HG02981 (cell line): Measurements from ENCODE around the gene TMEM131.

Experiments
- ATAC-seq: cut with Tn5 transposase; IDR thresholded peaks from one replicate; pipeline ENCODE4 v1.9.1; 2021; ENCODE audit warnings: mild to moderate bottlenecking, moderate library complexity; ENCODE audit not compliant: unreplicated experiment

The TMEM131 gene

DNA sequence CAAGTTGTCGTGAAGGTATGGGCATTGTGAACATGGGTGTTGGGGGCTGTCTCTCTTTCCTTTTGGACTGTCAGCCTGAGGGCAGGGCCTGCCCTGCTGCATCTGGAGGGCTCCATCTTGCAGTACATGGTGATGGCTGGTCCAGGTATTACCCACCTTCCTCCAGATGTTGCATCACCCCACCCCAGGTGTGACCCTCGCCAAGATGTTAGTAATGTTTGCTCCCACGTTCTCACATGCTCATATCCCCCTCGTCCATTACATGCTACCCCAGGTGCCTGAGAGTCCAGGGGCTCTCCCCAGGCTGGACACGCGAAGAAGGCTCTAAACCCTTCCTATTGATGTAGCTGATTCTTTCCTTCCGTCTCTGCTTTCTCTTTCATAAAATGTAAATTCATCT is 268.5 kb downstream of the TMEM131 start:
- ATAC-seq = no peak

DNA sequence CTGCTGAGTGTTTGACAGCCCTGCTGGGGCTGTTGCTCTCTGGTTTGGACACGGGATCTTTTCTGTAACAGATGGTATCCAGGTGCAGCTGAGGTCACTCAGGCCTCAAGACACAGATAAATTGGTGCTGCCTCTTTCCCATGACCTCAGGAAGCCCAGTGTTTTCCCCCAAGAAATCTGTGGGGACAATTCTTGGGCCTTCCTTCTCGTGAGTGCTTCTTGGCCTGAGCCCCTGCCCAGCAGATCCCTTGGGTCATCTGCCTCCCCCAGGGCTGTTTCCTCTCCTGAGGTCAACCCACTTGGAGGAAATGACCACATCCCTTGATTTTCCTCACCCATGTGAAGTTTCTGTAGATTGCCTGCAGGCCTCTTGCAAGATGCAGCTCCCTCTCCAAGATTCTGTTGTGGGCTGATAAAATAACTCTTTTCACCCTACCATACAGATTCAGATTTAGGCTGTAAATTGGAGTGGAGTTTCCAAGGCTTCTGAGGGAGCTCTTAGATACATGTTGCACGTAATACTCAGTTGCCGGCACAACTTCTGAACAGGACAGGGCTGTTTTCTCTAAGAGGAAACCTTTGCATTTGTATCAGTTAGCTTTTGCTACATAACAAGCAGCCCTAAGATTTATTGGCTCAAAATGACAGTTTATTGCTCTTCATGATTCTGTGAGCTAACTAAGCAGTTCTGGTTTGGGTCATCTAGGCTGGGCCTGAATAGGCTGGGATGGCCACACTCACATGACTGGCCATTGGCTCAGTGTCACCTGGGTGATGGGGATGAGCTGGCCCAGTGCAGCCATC is 269.3 kb downstream of the TMEM131 start:
- ATAC-seq = no peak

DNA sequence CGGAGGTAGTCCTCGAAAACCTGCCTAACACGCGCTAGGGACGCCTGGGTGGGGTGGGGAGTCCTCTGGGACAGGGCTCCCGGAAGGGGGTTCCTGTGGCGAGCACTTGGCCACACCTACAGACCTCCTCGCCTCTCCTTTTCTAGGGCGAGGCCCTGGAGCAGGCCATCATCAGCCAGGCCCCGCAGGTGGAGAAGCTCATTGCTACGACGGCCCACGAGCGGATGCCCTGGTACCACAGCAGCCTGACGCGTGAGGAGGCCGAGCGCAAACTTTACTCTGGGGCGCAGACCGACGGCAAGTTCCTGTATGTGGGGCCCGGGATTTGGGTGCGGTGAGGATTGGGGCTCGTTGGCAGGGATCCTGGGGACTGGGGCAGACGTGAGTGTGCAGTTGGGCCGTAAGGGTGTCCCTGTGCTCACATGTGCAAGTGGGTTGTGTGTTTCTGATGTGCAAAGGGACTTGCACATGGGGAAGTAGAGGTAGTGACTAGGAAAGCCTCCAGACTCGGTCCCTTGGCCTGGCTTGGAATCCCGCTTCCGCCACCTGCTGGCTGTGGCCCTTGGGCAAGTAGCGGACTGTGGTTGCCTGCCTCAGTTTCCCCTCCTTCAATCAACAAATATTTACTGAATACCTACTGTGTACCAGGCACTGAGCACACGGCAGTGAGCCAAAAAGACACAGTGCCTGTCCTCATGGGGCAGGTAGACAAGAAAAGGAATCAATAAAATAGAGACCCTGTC is 270.6 kb downstream of the TMEM131 start:
- no peak for ATAC-seq

DNA sequence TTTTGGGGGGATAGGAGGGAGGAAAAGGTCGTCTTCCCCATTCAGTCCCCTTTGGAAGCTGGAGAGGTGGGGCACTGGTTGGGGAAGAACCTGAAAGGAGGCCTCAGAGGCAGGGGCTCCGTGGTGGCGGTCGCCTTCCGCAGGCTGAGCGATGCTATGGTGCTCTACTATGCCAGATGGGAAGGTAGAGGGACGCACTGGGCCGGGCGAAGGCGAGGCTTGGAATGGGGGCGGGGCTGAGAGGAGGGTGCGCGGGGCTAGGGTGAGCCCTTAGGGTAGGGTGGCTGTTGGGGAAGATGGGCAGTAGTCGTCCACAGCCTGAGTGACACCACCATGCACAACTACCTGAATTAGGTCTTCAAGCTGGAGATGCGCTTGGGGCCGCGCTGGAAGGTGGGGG is 271.2 kb downstream of the TMEM131 start:
- no peak for ATAC-seq

DNA sequence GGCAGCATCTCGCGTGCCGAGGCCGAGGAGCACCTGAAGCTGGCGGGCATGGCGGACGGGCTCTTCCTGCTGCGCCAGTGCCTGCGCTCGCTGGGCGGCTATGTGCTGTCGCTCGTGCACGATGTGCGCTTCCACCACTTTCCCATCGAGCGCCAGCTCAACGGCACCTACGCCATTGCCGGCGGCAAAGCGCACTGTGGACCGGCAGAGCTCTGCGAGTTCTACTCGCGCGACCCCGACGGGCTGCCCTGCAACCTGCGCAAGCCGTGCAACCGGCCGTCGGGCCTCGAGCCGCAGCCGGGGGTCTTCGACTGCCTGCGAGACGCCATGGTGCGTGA is 271.7 kb downstream of the TMEM131 start:
- ATAC-seq = no peak

DNA sequence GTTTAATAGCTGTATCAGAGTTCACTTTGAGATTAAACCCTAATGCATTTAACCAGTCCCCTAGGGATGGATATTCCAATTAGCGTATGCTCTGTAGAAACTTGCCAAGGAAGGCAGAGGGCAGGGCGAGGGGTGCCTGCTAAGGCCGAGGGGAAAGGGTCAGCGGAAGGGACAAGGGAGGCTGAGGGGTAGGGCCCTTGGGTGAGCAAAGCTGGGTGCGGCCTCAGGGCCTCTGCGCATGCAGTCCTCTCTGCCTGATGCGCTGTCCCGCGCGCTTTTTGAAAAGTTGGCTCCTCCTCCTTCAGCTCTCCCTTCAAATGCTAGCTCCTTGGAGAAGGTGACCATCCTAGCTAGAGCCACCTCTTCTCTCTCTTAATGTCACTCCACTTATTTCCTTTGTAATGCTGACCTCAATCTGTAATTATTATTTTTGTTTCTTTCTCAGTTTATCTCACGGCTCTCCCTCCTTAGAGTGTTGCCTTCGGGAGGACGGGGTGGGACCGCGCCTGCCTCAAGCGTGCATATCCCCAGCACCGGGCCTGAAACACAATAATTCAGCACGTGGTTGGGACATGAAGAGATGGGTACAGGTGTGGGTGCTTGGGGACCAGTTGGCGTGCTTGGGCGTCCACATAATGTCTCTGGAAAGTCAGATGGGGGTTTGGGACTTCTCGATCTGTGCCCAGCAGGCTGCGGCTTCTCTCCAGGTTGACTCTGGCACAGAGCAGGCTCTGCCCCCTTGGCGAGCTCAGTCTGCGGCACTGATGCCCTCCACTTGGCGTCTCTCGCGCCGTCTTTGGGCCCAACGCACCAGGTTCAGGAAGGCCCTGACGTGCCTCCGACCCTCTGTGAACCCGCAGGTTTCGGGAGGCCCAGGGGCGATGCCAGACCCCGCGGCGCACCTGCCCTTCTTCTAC is 272.3 kb downstream of the TMEM131 start:
- ATAC-seq = no peak

DNA sequence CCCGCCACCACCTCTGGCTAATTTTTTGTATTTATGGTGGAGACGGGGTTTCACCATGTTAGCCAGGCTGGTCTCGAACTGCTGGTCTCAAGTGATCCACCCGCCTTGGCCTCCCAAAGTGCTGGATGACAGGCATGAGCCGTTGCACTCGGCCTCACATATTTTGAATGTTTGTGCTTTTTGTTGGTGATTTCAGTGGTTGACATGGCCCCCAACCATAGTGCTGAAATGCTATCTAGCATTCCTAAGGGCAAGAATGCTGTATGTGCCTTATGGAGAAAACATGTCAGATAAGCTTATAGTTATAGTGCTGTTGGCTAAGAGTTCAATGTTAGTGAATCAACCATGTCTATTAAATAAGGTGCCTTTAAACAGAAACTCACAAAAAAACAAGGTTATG is 273.5 kb downstream of the TMEM131 start:
- no peak for ATAC-seq

DNA sequence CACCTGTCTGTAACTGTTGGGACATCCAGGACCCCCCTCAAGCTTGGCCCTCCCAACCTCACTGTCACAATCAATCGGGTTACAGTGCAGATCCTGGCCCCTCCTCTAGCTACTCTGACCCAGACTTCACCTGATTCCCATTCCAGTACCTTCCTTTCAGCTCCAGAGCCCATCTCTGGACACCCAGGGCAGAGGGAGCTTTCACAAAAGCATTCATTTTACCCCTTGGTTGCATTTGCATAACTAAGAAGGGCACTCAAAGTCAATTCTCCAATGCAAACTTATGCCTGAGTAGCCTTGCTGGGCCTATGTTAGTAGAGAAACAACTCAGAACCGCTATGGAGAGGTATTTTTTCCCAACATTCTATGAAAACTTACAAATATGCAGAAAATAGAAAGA is 275.0 kb downstream of the TMEM131 start:
- ATAC-seq = no peak

DNA sequence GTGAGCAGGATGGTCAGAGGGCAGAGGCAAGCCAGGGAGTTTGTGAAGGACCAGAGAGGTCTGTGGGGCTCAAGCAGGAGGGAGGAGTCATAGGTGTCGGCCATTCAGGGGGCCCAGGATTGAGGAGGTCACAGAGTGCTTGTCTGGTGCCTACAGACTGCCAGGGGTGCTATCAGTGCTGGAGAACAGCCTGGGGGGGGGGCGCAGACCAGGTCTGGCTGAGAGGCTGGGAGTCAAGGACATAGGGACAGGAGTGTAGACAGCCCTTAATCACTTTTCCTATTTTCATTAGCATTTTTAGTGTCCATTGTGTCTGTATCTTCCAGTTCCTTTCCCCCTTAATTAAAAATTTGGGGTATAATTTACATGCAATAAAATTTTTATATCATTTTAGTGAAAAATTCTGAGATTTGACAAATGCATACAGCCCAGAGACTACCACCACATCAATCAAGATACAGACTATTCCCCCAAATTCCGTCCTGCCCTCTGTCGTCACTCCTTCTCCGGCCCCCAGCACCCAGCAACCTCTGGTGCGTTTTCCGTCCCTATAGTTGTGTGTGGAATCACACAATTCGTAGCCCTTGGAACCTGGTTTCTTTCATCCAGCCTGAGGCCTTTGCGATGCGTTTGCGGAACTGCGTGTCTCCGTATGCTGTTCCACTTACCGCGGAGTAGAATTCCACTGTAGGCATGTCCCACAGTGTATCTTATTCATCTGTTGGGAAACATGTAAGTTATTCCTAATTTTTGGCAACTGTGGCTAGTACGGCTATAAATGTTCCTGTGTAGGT is 276.2 kb downstream of the TMEM131 start:
- ATAC-seq = no peak

DNA sequence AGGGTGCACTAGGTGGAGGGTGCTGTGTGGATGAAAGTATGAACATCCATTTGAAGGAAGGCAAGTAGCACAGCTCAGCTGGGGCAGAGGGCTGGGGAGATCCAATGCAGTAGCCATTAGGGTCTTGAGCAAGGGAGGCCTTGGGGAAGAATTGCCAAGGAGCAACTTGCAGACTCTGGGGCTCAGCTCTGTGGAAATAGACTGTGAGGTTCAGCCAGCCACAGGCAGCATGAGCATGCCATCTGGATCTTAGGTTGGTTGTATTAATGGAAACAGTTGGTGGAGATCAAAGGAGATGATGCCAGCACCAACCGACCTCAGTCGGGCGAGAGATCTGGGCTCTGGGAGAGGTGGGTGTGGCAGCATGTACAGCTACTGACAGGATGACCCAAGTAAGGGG is 276.8 kb downstream of the TMEM131 start:
- no peak for ATAC-seq

DNA sequence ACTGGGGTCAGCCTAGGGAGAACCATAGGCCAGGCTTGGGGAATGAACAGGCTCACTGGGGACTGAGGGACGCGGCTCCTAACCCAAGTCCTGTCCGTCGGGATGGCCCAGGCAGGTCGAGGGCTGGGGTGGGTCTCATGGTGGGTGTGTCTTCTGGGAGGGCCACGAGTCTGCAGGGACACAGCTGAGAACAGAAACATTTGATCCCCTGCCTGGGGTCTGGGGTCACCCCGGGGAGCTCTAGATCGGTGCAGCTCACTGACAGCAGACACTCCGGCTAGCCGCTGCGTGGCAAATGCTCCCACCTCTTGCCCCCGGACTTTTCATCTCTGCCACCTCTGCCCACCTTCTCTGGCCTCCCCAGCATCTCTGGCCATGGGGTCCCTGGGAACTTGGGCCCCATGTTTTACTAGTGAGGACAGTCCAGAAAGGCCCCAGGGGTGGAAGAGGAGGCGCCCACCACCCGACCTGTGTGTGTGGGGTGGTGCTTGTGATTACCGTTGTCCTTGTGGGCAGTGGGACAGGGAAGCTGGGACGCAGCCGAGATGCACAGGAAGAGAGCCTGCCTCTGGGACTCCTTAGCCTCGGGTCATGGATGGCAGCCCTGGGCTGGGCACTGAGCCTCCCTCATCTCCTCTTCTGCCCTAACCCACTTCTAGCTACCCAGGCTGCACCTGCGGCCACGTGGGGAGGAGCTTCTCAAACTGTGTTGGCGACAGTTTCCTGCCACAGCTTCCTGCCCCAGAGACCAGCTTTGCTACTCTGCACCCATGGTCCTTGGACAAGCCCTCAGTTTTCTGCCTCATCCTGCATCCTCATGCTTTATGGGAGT is 277.5 kb downstream of the TMEM131 start:
- ATAC-seq = no peak

DNA sequence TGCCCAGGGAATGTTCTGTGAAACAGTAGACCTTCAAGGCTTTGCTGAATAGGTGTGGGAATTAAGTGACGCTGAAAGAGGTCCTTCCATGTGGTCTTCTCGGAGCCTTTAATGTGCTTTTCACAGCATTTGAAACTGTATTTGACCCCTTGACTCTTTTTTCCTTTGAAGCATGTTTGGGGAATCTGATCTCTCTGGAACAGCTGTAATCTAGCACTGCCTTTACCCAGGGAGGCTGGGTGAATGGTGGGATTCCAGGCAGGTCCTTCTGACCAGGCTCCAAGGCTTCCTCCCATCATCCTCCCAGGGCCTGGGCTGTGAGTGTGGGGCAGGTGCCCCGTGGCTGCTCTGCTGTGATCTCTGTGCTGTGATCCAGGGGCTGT is 278.1 kb downstream of the TMEM131 start:
- ATAC-seq = no peak

DNA sequence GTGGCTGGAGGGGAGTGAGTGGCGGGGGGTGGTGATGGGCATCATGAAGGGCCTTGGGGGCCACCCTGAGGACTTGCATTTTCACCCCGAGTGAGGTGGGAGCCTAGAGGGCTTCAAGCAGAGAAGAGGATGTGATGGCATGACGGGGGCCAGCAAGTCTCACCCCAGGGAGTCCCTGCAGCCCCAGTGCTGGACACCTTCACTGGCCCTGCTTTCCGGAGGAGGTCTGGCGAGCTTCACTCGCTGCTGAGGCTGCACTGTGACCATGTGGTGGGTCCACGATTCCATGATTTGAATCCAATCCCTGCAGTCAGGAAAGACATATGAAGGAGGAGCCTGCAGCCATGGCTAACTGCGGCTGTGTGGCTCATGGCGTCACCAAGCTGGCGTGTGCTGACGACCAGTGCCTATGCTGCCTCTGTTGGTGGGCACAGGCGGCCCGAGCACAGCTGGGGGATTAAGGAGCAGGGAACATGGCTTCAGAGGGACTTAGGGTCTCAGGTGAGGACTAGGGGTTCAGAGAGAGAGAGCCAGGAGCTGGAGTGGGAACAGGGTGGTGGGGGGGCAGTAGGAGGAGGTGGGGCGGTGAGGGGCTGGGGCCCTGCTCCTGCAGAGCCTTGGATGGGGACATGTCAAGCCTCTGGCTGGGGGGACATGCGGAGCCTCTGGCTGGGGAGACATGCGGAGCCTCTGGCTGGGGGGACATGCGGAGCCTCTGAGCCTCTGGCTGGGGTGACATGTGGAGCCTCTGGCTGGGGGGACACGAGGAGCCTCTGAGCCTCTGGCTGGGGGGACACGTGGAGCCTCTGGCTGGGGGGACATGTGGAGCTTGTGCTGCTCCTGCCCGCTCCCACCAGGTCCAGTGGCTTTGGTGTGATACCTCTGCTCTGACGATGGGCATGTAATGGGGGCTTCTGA is 278.8 kb downstream of the TMEM131 start:
- ATAC-seq = no peak

DNA sequence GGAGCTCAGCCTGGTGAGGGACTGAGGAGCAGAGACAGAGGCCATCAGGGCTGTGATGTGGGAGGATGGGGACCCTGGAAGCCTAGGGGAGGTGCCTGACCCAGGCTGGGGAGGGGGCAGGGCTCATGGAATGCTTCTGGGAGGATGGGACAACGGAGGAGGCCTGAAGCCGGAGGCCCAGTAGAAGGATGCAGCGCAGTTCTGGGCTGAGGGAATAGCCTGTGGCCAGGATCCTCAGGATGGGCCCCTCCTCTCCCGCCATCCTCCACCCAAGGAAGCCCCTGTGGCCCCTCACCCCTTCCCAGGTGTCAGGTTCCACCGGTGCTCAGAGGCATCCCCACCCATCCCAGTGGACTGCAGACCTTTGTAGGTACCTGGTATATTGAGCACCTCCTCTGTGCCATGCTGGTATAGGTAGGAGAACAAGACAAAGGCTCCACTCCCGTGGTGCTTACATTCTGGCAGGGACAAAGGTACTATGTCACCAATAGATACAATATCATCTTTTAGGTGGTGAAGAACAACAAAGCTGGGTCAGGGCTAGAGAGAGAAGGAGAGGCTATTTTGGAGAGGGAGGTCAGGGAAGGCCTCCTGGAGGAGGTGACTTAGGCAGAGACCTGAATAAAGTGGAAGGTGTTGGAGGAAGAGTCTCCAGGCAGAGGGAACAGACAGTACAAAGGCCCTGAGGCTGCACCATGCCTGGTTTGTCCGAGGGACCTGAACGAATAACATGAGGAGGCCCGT is 279.6 kb downstream of the TMEM131 start:
- ATAC-seq = no peak

DNA sequence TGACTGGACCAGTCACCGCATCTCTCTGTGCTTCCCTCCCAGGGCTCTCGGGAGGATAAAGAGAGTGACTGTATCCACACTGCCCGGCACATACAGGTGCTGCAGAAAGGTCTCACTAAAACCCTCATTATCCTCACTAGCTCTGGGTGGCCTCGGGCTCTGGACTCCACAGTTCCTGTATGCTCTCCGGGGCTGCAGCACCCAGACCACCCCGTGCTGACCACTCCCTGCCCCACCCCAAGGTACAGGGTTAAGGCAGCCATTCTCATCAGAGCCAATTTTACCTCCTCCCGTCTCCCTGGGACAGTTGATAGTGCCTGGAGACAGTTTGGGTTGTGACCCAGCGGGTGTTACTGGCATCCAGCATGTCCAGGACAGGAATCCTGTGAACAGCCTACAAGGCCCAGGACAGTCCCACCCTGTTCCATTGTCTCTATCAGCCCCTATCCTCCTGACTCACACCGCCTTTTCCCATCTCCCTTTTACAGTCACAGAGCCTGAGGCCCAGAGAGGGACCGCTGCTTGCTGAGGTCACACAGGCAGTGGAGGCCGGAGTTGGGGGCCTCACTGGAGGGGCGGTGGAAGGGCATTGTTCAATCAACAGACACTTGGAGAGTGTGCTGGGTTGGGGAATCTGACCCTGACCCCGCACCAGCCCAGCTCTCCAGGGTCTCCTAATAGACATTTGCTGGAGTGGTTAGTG is 280.6 kb downstream of the TMEM131 start:
- ATAC-seq = no peak

DNA sequence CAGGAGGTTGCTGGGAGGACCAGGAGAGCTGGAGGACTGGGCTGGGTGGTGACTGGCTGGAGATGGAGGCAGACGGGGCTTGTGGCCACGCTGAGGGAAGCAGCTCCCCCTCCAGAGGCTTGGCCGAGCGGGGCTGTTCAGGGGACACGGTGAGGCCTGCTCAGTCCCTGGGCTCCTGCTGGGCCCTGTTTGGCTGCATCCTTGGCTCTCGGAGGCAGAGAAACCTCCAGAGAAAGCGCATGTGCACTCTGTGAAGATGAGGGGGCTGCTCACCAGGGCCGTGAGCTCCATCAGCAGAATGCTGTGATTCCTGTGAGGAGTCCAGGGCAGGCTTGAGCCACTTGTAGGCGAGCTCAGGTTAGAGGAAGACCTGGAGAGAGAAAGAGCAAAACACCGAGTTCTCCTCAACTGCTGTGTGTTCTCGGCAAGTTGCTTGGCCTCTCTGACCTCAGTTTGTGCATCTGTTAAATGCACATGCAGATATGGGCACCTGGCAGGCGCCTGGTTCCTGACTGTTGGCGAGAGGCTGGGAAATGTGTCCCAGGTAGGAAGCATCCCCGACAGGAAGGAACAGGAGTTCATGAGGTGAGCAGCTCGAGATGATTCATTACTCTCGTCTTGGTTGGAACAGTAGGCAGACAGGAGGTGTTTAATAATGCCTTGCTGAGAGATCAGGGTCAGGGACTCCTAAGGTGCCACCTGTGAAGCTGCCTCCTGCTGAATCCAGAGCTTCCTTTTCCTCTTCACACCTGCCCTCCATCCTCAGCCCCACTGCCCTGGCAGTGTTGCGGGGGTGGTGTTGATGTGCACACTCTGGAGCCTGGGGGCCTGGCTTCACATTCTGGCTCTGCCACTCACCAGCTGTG is 281.4 kb downstream of the TMEM131 start:
- no peak for ATAC-seq
